Measurements from ENCODE around the gene TAB2. TPM values are rescaled to one million over a fixed set of nuclear protein-coding genes. Genes with fewer than 3 reads are reported as not detected.

The TAB2 gene
- total RNA-seq, 1 experiment from 2014 or later: 43.6 TPM

GRCh38 chr6:149452037-149452939 is 134.8 kb downstream of the TAB2 start:
- no TSS peak for BruUV-seq (replicated peaks)
- CTCF ChIA-PET: interaction anchor here (0.6 to 1.2 kb wide), 4 partner anchors 18 to 424 kb away, joined by 3 to 8 read pairs (median 4); partner anchors contain the start of gene ZC3H12D

GRCh38 chr6:149453597-149454345 is 136.3 kb downstream of the TAB2 start:
- H3K9me3 ChIP-seq: no peaks in the 10 kb centered on the region
- H3K36me3 Mint-ChIP-seq (ENCODE audit: insufficient read depth, unreplicated experiment): no peaks in the 10 kb centered on the region
- H3K27me3 ChIP-seq (replicated peaks; ENCODE audit: control insufficient read depth, insufficient read depth, low read length): no peaks in the 10 kb centered on the region
- ChIA-PET POLR2A (no interaction called here), CTCF (interaction anchor here (0.7 kb wide), 1 partner anchor 43 kb away, joined by 3 read pairs; no protein-coding TSS in a partner anchor)
- H3K4me3 ChIP-seq (ENCODE audit: low read depth, low read length): no peak overlapping the region
- BruUV-seq (replicated peaks): no TSS peak
- DNase-seq: no peak
- intact Hi-C loops (cut with micrococcal nuclease; ENCODE audit: unreplicated experiment): no loop called here
- peaks cover 10% of the 10 kb centered on the region; the same call in 1 of the 2 replicates for H3K4me1 ChIP-seq
- no peaks in the 10 kb centered on the region for H3K4me1 Mint-ChIP-seq (ENCODE audit: low read depth, unreplicated experiment)
- H3K27me3 Mint-ChIP-seq (ENCODE audit: insufficient read depth, unreplicated experiment): no peaks in the 10 kb centered on the region
- H3K9me3 Mint-ChIP-seq (ENCODE audit: unreplicated experiment): no peaks in the 10 kb centered on the region
- no peak for TF ChIP-seq CTCF (IDR thresholded peaks at IDR 0.05; ENCODE audit: insufficient read depth in 1 of 2, low read depth in 1 of 2, low read length in 1 of 2, severe bottlenecking in 1 of 2, unreplicated experiment in 1 of 2)
- H3K27ac Mint-ChIP-seq (ENCODE audit: unreplicated experiment): no peak overlapping the region
- no peaks in the 10 kb centered on the region for H3K36me3 ChIP-seq (ENCODE audit: control insufficient read depth, insufficient read depth, low read length)
- H3K4me3 Mint-ChIP-seq (ENCODE audit: unreplicated experiment): no peak overlapping the region

More at GRCh38 chr6:149452037-149452939, 134.8 kb downstream of the TAB2 start:
- no peak overlapping the region for H3K4me3 ChIP-seq (ENCODE audit: low read depth, low read length)
- DNase-seq: no peak
- Mint-ChIP-seq H3K4me1 (ENCODE audit: low read depth, unreplicated experiment) (no peaks in the 10 kb centered on the region), H3K27me3 (ENCODE audit: insufficient read depth, unreplicated experiment) (no peaks in the 10 kb centered on the region), H3K36me3 (ENCODE audit: insufficient read depth, unreplicated experiment) (no peaks in the 10 kb centered on the region), H3K4me3 (ENCODE audit: unreplicated experiment) (no peak overlapping the region), H3K27ac (ENCODE audit: unreplicated experiment) (no peak overlapping the region), H3K9me3 (ENCODE audit: unreplicated experiment) (no peaks in the 10 kb centered on the region)
- intact Hi-C loops (cut with micrococcal nuclease; ENCODE audit: unreplicated experiment): no loop called here
- H3K4me1 ChIP-seq: peaks cover 10% of the 10 kb centered on the region; the same call in 1 of the 2 replicates
- TF ChIP-seq CTCF (IDR thresholded peaks at IDR 0.05; ENCODE audit: insufficient read depth in 1 of 2, low read depth in 1 of 2, low read length in 1 of 2, severe bottlenecking in 1 of 2, unreplicated experiment in 1 of 2): no peak
- no peaks in the 10 kb centered on the region for H3K9me3 ChIP-seq
- no peaks in the 10 kb centered on the region for H3K27me3 ChIP-seq (replicated peaks; ENCODE audit: control insufficient read depth, insufficient read depth, low read length)
- no peaks in the 10 kb centered on the region for H3K36me3 ChIP-seq (ENCODE audit: control insufficient read depth, insufficient read depth, low read length)
- POLR2A ChIA-PET: no interaction called here

DNA sequence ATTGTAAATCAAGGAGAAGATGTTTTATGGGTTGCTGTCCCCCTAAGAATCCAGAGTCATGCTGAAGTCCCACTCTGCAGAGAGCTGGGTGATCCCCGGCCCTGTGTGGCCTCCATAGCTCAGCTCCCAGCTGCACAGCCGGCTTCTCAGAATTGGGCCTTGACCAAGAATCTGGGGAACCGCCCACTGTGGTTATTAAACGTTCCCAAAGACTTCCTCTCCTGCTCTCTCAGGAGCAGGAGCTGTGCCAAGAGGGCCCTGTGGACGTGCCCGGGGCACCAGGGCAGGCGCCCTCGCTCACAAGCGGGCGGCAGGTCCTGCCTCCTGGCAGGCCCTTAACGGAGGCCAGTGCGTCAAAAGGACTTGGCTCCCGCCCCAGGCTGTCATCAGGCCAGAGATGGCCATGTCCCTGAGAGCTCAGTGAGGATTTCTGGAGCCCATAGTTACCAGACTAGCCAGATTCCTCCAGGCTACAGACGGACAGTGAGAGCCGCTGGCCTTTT is 136.9 kb downstream of the TAB2 start:
- Mint-ChIP-seq H3K4me1 (ENCODE audit: low read depth, unreplicated experiment) (no peaks in the 10 kb centered on the region), H3K27ac (ENCODE audit: unreplicated experiment) (no peak overlapping the region), H3K36me3 (ENCODE audit: insufficient read depth, unreplicated experiment) (no peaks in the 10 kb centered on the region), H3K4me3 (ENCODE audit: unreplicated experiment) (no peak overlapping the region), H3K9me3 (ENCODE audit: unreplicated experiment) (no peaks in the 10 kb centered on the region), H3K27me3 (ENCODE audit: insufficient read depth, unreplicated experiment) (no peaks in the 10 kb centered on the region)
- ChIA-PET POLR2A (no interaction called here), CTCF (no interaction called here)
- H3K4me1 ChIP-seq: peaks cover 10% of the 10 kb centered on the region; the same call in 1 of the 2 replicates
- intact Hi-C loops (cut with micrococcal nuclease; ENCODE audit: unreplicated experiment): no loop called here
- H3K4me3 ChIP-seq (ENCODE audit: low read depth, low read length): no peak overlapping the region
- BruUV-seq (replicated peaks): no TSS peak
- H3K36me3 ChIP-seq (ENCODE audit: control insufficient read depth, insufficient read depth, low read length): no peaks in the 10 kb centered on the region
- no peak for TF ChIP-seq CTCF (IDR thresholded peaks at IDR 0.05; ENCODE audit: insufficient read depth in 1 of 2, low read depth in 1 of 2, low read length in 1 of 2, severe bottlenecking in 1 of 2, unreplicated experiment in 1 of 2)
- no peaks in the 10 kb centered on the region for H3K27me3 ChIP-seq (replicated peaks; ENCODE audit: control insufficient read depth, insufficient read depth, low read length)
- no peak for DNase-seq
- no peaks in the 10 kb centered on the region for H3K9me3 ChIP-seq

Measured in Caco-2 (cell line).